Stimulated activated CD8-positive, alpha-beta memory T cell treated with anti-CD3 and anti-CD28 coated beads, Interleukin-15, amount 100 ng/mL, for 4 hours (primary cell): Measurements from ENCODE around the gene KRTAP13-1.

Source experiments
- DNase-seq, 2 donors: peaks; one replicate each; pipeline ENCODE4 v3.0.0-alpha.2; 2020; ENCODE audit warnings: low read depth in 2 of 2

Gene KRTAP13-1

GRCh38 chr21:30395731-30396130, at the start of gene KRTAP13-1:
Gene KRTAP13-1 (plus strand): TSS chr21:30396031. CDS start chr21:30396087, 56 bp downstream.
- no peak for DNase-seq

- DNase-seq, result no peak
These were observed 47.3 kb upstream of the KRTAP13-1 start, which contains the start of gene KRTAP23-1 for GRCh38 chr21:30348506-30348905. Gene KRTAP23-1 (minus strand): TSS chr21:30348606. CDS start chr21:30348606, 0 bp downstream.

- DNase-seq, result no peak
These were observed 46.3 kb upstream of the KRTAP13-1 start for GRCh38 chr21:30349572-30349971.

- no peak for DNase-seq
These were observed 44.3 kb upstream of the KRTAP13-1 start for GRCh38 chr21:30351534-30351933.

GRCh38 chr21:30354308-30355005, 41.4 kb upstream of the KRTAP13-1 start:
- DNase-seq, result no peak

GRCh38 chr21:30355906-30356305, 39.9 kb upstream of the KRTAP13-1 start:
- DNase-seq, result no peak

GRCh38 chr21:30372139-30372770, 23.6 kb upstream of the KRTAP13-1 start, which contains the start of gene KRTAP13-2:
Gene KRTAP13-2 (minus strand): TSS chr21:30372271. CDS start chr21:30372213, 58 bp downstream.
- no peak for DNase-seq

- no peak for DNase-seq
These were observed 13.6 kb upstream of the KRTAP13-1 start for GRCh38 chr21:30382201-30382600.

- DNase-seq, result no peak
These were observed 4.3 kb upstream of the KRTAP13-1 start for GRCh38 chr21:30391492-30392025.

- no peak for DNase-seq
These were observed 13.1 kb downstream of the KRTAP13-1 start for GRCh38 chr21:30408782-30409494.

- no peak for DNase-seq
These were observed 20.2 kb downstream of the KRTAP13-1 start for GRCh38 chr21:30415993-30416392.

- no peak for DNase-seq
These were observed 30.0 kb downstream of the KRTAP13-1 start, which contains the start of gene KRTAP13-3 for GRCh38 chr21:30425826-30426225. Gene KRTAP13-3 (minus strand): TSS chr21:30425926. CDS start chr21:30425912, 14 bp downstream.

- no peak for DNase-seq
These were observed 30.9 kb downstream of the KRTAP13-1 start for GRCh38 chr21:30426731-30427130.

GRCh38 chr21:30430170-30430655, 34.4 kb downstream of the KRTAP13-1 start, which contains the start of gene KRTAP13-4:
Gene KRTAP13-4 (plus strand): TSS chr21:30430220. CDS start chr21:30430276, 56 bp downstream.
- no peak for DNase-seq

GRCh38 chr21:30434033-30434631, 38.3 kb downstream of the KRTAP13-1 start:
- DNase-seq, result no peak

- DNase-seq, result no peak
These were observed 41.3 kb downstream of the KRTAP13-1 start for GRCh38 chr21:30437010-30437565.

GRCh38 chr21:30439975-30440374, 44.1 kb downstream of the KRTAP13-1 start, which contains the start of gene KRTAP15-1:
Gene KRTAP15-1 (plus strand): TSS chr21:30440275. CDS start chr21:30440328, 53 bp downstream.
- no peak for DNase-seq

GRCh38 chr21:30443226-30443625, 47.4 kb downstream of the KRTAP13-1 start:
- no peak for DNase-seq

GRCh38 chr21:30444204-30444603, 48.4 kb downstream of the KRTAP13-1 start:
- no peak for DNase-seq
